ENCODE data around the gene SCEL.

SCEL gene

DNA sequence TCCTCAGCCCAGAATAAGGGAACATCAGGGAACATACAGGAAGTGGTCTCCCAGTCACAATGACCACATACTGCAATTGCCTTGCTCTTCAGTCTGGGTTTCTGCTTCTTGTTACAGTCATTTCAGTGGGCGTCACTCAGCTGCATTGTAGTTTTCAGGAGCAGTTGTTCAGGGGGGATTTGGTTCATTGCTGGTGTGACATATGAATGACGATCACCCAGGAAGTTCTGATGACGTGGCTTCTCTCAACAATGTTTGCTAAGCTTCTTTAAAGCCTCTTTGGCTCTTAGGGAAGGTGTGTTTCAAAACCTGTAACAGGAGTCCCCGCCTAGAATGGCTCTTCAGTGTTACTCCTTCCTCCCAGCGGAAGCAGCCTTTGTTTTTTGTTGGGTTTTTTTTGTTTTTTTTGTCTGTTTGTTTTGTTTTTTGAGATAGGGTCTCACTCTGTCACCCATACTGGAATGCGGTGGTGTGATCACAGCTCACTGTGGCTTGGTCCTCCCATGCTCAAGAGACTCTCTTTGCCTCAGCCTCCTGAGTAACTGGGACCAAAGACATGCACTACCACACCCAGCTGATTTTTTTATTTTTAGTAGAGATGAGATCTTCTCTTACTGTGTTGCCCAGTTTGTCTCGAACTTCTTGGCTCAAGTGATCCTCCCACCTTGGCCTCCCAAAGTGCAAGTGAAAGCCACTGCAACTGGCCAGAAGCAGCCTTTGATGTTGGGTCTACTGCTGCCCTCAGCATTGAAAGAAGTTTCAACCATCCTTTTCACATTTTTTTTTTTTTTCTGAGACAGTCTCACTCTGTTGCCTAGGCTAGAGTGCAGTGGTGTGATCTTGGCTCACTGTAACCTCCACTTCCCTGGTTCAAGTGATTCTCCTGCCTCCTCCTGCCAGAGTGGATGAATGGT lies 1.4 kb upstream of the SCEL start:
- Mint-ChIP-seq H3K4me1 (no peaks in the 10 kb centered on the region), H3K9me3 (no peaks in the 10 kb centered on the region), H3K4me3 (no peak overlapping the region), H3K27me3 (no peaks in the 10 kb centered on the region), H3K27ac (no peak overlapping the region)
- no peak for ATAC-seq
- no peak for DNase-seq

- Mint-ChIP-seq H3K4me3 (no peak overlapping the region), H3K9me3 (no peaks in the 10 kb centered on the region), H3K27me3 (peaks cover 11% of the 10 kb centered on the region), H3K27ac (no peak overlapping the region), H3K4me1 (no peaks in the 10 kb centered on the region)
- ATAC-seq (no peak), DNase-seq (no peak)
Measured at GRCh38 chr13:77536358-77536757, 852 bp downstream of the SCEL start.

DNA sequence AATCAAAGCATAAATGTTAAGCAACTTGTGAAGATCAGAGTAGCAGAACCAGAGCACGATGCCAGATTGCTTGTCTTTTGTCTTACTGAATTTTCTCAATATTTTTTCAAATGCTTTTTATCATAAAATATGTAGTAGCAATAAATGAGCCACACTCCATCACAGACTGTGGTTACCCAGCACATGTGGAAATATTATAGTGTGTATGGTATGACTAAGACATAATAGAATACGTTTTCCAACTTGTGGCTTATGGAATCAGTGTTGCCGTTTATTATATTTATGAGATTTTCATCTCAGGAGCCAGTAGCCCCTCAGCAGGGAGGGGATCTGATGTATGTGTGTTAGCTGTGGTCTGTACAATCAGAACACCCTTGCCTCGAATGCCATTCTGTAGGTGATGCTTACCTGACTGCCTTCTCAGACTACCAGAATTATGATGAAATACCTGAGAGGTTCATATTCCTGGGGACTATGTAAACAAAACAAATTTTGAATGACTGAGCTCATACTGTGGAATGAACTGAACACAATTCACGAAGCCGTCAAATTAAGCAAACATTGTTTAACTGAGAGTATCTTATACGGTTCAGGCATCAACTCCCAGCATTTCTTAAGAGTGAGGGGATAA lies 1.9 kb downstream of the SCEL start:
- ATAC-seq = no peak
- no peaks in the 10 kb centered on the region for H3K9me3 Mint-ChIP-seq
- peaks cover 11% of the 10 kb centered on the region for H3K27me3 Mint-ChIP-seq
- no peaks in the 10 kb centered on the region for H3K4me1 Mint-ChIP-seq
- H3K4me3 Mint-ChIP-seq = no peak overlapping the region
- no peak overlapping the region for H3K27ac Mint-ChIP-seq
- no peak for DNase-seq

GRCh38 chr13:77543711-77544110 lies 8.2 kb downstream of the SCEL start:
- no peak for ATAC-seq
- H3K9me3 Mint-ChIP-seq = no peaks in the 10 kb centered on the region
- no peaks in the 10 kb centered on the region for H3K4me1 Mint-ChIP-seq
- no peak for DNase-seq
- peaks cover 32% of the 10 kb centered on the region for H3K27me3 Mint-ChIP-seq
- H3K4me3 Mint-ChIP-seq = no peak overlapping the region
- H3K27ac Mint-ChIP-seq = no peak overlapping the region

DNA sequence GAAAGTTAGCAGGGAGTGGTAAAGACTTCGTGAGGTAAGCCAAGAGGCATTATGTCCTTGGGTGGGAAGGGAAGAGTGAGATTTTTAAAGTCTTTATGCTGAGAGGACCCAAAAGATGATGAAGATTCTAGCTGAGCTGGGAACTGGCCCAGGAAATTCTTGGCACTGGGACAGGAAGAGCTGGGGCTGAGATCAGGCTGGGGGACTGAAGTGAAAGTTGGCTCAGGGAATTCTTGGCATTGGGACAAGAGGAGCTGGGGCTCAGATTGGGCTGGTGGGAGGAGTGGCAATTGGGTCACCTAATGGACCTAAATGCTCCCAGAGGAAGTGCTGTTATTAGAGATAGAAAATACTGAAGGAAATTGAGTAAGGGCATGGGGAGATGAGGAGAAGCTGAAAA lies 8.8 kb downstream of the SCEL start:
- Mint-ChIP-seq H3K27me3 (peaks cover 33% of the 10 kb centered on the region), H3K9me3 (no peaks in the 10 kb centered on the region), H3K27ac (no peak overlapping the region), H3K4me3 (no peak overlapping the region), H3K4me1 (no peaks in the 10 kb centered on the region)
- DNase-seq = no peak
- no peak for ATAC-seq

GRCh38 chr13:77544758-77545338 lies 9.3 kb downstream of the SCEL start:
- peaks cover 33% of the 10 kb centered on the region for H3K27me3 Mint-ChIP-seq
- no peak overlapping the region for H3K27ac Mint-ChIP-seq
- DNase-seq (no peak), ATAC-seq (no peak)
- no peaks in the 10 kb centered on the region for H3K4me1 Mint-ChIP-seq
- H3K9me3 Mint-ChIP-seq = no peaks in the 10 kb centered on the region
- no peak overlapping the region for H3K4me3 Mint-ChIP-seq

DNA sequence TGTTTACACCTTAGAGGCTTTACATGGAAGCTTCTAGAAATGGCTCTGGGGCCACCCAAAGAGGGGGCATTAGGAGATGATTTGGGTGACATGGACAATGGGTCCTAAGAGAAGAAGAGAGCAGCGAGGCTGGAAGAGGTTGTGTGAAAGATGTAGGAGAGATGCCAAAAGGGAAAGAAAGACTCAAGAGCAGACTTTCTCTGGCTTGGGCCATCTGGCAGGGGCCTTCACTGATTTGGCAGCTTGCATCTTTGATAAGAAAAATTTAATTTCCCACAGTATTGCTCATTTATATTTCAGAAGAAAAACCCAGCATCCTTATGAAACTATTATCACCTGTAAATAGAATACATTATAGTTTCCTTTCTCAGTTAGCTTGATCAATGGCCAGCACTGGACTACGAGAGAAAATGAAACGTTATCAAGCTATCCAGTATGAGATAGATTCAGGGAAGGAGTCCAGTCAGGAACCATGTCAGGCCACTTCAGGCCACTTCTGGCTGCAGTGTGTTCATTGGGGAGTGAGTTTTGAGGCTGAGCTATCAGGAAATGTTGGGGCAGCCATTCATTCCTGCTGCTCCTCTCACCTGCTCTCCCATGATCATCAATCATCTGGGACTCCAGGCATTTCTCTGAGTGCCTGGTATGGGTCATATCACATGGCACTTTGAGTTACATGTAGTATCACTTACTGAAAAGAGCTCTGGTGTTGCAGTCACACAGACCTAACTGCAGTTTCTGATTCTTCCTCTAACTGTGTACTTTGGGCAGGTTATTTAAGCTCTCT lies 10.3 kb downstream of the SCEL start:
- Mint-ChIP-seq H3K27me3 (peaks cover 24% of the 10 kb centered on the region), H3K27ac (peak overlapping the region in 1 of 2 donors; percentile 35), H3K4me3 (no peak overlapping the region), H3K4me1 (no peaks in the 10 kb centered on the region), H3K9me3 (no peaks in the 10 kb centered on the region)
- ATAC-seq (no peak), DNase-seq (no peak)

GRCh38 chr13:77548095-77548494 lies 12.6 kb downstream of the SCEL start:
- H3K9me3 Mint-ChIP-seq = no peaks in the 10 kb centered on the region
- H3K4me3 Mint-ChIP-seq = no peak overlapping the region
- H3K27me3 Mint-ChIP-seq = peaks cover 21% of the 10 kb centered on the region
- ATAC-seq (no peak), DNase-seq (no peak)
- H3K27ac Mint-ChIP-seq = no peak overlapping the region
- no peaks in the 10 kb centered on the region for H3K4me1 Mint-ChIP-seq

GRCh38 chr13:77548594-77548993 lies 13.1 kb downstream of the SCEL start:
- Mint-ChIP-seq H3K27me3 (peaks cover 19% of the 10 kb centered on the region), H3K4me1 (no peaks in the 10 kb centered on the region), H3K9me3 (no peaks in the 10 kb centered on the region), H3K4me3 (no peak overlapping the region), H3K27ac (no peak overlapping the region)
- DNase-seq = no peak
- ATAC-seq = no peak

DNA sequence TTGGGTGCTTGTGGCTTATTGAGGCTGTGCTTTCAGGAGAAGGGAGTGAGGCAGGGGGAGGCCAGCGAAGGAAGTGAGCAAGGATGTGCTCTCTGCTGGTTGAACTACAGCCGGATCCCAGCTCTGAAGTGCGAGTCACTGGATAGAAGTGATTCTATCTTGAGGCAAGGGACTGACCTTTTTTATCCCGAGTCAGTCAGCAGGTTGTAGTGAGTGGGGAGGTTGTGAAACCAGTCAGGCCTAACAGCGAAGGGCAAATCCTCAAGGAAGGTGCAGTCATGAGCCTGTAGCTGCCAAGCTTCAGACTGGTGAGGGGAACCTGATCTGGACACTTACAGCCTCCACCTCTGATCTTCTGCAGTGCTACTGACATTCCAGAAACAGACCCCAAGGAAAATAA lies 18.6 kb downstream of the SCEL start:
- Mint-ChIP-seq H3K27ac (no peak overlapping the region), H3K9me3 (no peaks in the 10 kb centered on the region), H3K27me3 (peaks cover 8% of the 10 kb centered on the region), H3K4me3 (no peak overlapping the region), H3K4me1 (peaks cover 12% of the 10 kb centered on the region)
- no peak for DNase-seq
- ATAC-seq = no peak

DNA sequence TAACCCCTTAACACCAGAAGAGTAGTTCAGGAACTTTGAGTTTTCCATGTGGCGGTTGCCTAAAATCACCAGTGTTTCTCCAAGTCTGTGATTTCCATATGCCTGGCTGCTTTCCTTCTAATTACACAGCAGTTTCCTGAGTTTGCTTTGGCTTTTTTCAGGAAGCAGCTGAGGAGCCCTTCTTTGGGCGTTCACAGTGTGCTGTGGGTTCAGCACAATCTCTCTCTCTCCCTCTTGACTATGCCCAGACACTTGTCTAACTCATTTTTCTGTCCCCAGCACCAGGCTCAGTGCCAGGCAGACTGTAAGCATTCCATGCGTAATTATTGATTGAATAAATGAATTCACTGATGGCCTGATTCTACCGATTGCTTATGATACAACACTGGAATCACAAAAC lies 19.7 kb downstream of the SCEL start:
- peaks cover 8% of the 10 kb centered on the region for H3K27me3 Mint-ChIP-seq
- H3K4me1 Mint-ChIP-seq = peaks cover 20% of the 10 kb centered on the region
- DNase-seq (no peak), ATAC-seq (no peak)
- no peaks in the 10 kb centered on the region for H3K9me3 Mint-ChIP-seq
- no peak overlapping the region for H3K4me3 Mint-ChIP-seq
- no peak overlapping the region for H3K27ac Mint-ChIP-seq

DNA sequence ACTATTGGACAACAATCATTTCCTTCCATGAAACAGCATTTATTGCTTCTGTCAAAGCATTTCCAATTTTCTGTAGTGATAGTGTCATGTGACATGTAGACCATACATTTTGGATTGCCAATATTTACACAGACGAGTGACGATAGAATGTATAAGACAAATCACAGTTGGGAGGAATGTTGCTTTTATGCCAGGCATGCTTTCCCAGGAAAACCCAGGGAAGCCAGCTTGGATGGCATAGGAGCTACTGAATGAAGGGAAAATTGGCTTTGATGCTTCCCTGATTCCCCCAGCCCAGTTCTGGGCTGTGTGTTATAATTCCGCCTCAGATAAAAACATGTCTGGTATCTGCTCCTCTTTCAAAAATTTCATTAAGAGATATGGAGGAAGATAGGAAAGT lies 22.5 kb downstream of the SCEL start:
- no peak for ATAC-seq
- peaks cover 15% of the 10 kb centered on the region for H3K27me3 Mint-ChIP-seq
- no peaks in the 10 kb centered on the region for H3K9me3 Mint-ChIP-seq
- H3K4me1 Mint-ChIP-seq = peaks cover 20% of the 10 kb centered on the region
- H3K4me3 Mint-ChIP-seq = peak overlapping the region in 1 of 2 donors; percentile 35
- no peak overlapping the region for H3K27ac Mint-ChIP-seq
- no peak for DNase-seq

- H3K4me3 Mint-ChIP-seq = no peak overlapping the region
- no peaks in the 10 kb centered on the region for H3K9me3 Mint-ChIP-seq
- peaks cover 13% of the 10 kb centered on the region for H3K27me3 Mint-ChIP-seq
- DNase-seq = no peak
- no peak for ATAC-seq
- no peak overlapping the region for H3K27ac Mint-ChIP-seq
- peaks cover 18% of the 10 kb centered on the region for H3K4me1 Mint-ChIP-seq
Measured at GRCh38 chr13:77563111-77563510, 27.6 kb downstream of the SCEL start.

DNA sequence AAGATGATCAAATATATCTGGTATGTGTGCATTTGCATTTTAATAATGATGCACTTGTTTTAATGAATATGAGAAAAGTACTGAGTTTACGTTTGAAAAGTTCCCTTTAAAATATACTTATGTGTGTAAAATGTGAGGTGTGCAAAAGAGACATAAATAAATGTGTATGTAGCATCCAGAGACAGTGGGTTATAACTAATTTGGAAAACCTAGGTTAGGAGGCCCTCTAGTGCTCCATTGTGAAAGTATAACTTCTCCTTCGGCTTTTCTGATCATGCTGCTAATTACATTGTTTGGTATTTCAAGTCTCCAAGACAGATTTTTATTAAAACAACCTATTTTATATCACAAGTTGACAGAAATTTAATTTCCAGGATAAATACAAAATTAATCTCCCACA lies 30.1 kb downstream of the SCEL start:
- Mint-ChIP-seq H3K27ac (no peak overlapping the region), H3K9me3 (no peaks in the 10 kb centered on the region), H3K4me3 (no peak overlapping the region), H3K27me3 (peaks cover 13% of the 10 kb centered on the region), H3K4me1 (no peaks in the 10 kb centered on the region)
- ATAC-seq (peak; percentile 62), DNase-seq (no peak)

- Mint-ChIP-seq H3K9me3 (no peaks in the 10 kb centered on the region), H3K4me1 (no peaks in the 10 kb centered on the region), H3K4me3 (no peak overlapping the region), H3K27me3 (peaks cover 23% of the 10 kb centered on the region), H3K27ac (no peak overlapping the region)
- DNase-seq (no peak), ATAC-seq (no peak)
Measured at GRCh38 chr13:77571956-77572355, 36.5 kb downstream of the SCEL start.
